ENCODE data around the gene HIGD1B.

Gene HIGD1B

DNA sequence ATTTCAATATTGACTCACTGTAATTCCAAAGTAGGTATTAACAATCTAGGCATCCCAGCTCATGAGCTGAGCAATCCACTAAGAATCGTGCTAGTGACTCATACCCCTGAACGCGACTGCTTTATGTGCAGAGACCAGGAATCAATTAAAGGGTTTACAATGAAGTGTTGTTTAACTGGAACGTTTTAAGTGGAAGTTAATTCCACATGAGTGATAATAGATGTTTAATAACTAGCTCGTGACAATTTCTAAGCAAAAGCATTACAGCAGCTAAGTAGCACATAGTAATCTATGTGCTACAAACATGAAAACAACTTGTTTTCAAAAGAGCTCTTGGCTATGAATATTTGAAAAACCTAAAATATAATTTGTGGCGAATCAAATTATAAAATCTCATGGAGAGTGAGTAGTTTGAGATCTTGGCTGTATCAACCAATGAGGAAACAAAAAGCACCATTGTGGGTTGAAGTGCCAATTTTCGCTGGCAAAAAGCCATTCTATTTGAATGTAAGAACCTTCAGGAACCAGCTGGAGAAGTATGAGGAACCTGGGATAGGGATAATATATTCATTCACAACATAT lies 27.0 kb upstream of the HIGD1B start (continued):
- TF ChIP-seq, protein P1, sequence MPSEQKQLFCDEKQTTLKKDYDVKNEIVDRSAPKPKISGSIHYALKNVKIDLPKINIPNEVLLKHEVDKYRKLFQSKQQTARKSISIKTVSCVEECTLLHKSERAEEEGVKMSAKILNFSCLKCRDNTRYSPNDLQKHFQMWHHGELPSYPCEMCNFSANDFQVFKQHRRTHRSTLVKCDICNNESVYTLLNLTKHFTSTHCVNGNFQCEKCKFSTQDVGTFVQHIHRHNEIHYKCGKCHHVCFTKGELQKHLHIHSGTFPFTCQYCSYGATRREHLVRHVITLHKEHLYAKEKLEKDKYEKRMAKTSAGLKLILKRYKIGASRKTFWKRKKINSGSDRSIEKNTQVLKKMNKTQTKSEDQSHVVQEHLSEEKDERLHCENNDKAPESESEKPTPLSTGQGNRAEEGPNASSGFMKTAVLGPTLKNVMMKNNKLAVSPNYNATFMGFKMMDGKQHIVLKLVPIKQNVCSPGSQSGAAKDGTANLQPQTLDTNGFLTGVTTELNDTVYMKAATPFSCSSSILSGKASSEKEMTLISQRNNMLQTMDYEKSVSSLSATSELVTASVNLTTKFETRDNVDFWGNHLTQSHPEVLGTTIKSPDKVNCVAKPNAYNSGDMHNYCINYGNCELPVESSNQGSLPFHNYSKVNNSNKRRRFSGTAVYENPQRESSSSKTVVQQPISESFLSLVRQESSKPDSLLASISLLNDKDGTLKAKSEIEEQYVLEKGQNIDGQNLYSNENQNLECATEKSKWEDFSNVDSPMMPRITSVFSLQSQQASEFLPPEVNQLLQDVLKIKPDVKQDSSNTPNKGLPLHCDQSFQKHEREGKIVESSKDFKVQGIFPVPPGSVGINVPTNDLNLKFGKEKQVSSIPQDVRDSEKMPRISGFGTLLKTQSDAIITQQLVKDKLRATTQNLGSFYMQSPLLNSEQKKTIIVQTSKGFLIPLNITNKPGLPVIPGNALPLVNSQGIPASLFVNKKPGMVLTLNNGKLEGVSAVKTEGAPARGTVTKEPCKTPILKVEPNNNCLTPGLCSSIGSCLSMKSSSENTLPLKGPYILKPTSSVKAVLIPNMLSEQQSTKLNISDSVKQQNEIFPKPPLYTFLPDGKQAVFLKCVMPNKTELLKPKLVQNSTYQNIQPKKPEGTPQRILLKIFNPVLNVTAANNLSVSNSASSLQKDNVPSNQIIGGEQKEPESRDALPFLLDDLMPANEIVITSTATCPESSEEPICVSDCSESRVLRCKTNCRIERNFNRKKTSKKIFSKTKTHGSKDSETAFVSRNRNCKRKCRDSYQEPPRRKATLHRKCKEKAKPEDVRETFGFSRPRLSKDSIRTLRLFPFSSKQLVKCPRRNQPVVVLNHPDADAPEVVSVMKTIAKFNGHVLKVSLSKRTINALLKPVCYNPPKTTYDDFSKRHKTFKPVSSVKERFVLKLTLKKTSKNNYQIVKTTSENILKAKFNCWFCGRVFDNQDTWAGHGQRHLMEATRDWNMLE (tag by site-specific recombination; conservative IDR thresholded peaks at IDR 0.05; ENCODE audit: low read depth), result peak; percentile 22; the same call in 1 of the 2 replicates
- TF ChIP-seq, protein P2, sequence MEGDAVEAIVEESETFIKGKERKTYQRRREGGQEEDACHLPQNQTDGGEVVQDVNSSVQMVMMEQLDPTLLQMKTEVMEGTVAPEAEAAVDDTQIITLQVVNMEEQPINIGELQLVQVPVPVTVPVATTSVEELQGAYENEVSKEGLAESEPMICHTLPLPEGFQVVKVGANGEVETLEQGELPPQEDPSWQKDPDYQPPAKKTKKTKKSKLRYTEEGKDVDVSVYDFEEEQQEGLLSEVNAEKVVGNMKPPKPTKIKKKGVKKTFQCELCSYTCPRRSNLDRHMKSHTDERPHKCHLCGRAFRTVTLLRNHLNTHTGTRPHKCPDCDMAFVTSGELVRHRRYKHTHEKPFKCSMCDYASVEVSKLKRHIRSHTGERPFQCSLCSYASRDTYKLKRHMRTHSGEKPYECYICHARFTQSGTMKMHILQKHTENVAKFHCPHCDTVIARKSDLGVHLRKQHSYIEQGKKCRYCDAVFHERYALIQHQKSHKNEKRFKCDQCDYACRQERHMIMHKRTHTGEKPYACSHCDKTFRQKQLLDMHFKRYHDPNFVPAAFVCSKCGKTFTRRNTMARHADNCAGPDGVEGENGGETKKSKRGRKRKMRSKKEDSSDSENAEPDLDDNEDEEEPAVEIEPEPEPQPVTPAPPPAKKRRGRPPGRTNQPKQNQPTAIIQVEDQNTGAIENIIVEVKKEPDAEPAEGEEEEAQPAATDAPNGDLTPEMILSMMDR (tag by site-specific recombination; IDR thresholded peaks at IDR 0.05), result no peak
- TF ChIP-seq, protein P3, sequence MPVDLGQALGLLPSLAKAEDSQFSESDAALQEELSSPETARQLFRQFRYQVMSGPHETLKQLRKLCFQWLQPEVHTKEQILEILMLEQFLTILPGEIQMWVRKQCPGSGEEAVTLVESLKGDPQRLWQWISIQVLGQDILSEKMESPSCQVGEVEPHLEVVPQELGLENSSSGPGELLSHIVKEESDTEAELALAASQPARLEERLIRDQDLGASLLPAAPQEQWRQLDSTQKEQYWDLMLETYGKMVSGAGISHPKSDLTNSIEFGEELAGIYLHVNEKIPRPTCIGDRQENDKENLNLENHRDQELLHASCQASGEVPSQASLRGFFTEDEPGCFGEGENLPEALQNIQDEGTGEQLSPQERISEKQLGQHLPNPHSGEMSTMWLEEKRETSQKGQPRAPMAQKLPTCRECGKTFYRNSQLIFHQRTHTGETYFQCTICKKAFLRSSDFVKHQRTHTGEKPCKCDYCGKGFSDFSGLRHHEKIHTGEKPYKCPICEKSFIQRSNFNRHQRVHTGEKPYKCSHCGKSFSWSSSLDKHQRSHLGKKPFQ (tag by site-specific recombination; IDR thresholded peaks at IDR 0.05), result peak; percentile 52; the same call in 1 of the 2 replicates
- TF ChIP-seq PRDM1 (tag by site-specific recombination; IDR thresholded peaks at IDR 0.05) (peak; percentile 75), ZEB2 (tag by site-specific recombination; IDR thresholded peaks at IDR 0.05) (peak; percentile 98), OVOL3 (tag by site-specific recombination; IDR thresholded peaks at IDR 0.05) (peak; percentile 89), ZNF19 (tag by site-specific recombination; IDR thresholded peaks at IDR 0.05; ENCODE audit: low read depth) (no peak), ZNF777 (tag by site-specific recombination; IDR thresholded peaks at IDR 0.05; ENCODE audit: borderline replicate concordance) (no peak), ZNF76 (tag by site-specific recombination; IDR thresholded peaks at IDR 0.05; ENCODE audit: borderline replicate concordance, low read depth) (peak; percentile 63; the same call in 1 of the 2 replicates), ZNF10 (tag by site-specific recombination; IDR thresholded peaks at IDR 0.05) (peak; percentile 71; the same call in 1 of the 2 replicates), ZNF660 (tag by site-specific recombination; IDR thresholded peaks at IDR 0.05) (peak; percentile 85), ZNF121 (tag by site-specific recombination; IDR thresholded peaks at IDR 0.05) (no peak), ZNF791 (tag by site-specific recombination; IDR thresholded peaks at IDR 0.05) (no peak), KLF9 (tag by site-specific recombination; IDR thresholded peaks at IDR 0.05; ENCODE audit: low read depth) (peak; percentile 42; the same call in 1 of the 2 replicates), ZBTB21 (tag by site-specific recombination; IDR thresholded peaks at IDR 0.05) (peak; percentile 70), ZNF394 (tag by site-specific recombination; IDR thresholded peaks at IDR 0.05; ENCODE audit: borderline replicate concordance) (peak; percentile 76), WT1 (tag by site-specific recombination; IDR thresholded peaks at IDR 0.05) (peak; percentile 96), ZSCAN30 (tag by site-specific recombination; IDR thresholded peaks at IDR 0.05) (peak; percentile 90), ZNF621 (tag by site-specific recombination; IDR thresholded peaks at IDR 0.05) (no peak), ZNF202 (tag by site-specific recombination; IDR thresholded peaks at IDR 0.05; ENCODE audit: borderline replicate concordance) (no peak), ZNF571 (tag by site-specific recombination; IDR thresholded peaks at IDR 0.05) (no peak), ZNF654 (tag by site-specific recombination; IDR thresholded peaks at IDR 0.05; ENCODE audit: low read depth) (peak; percentile 26), ZNF707 (tag by site-specific recombination; IDR thresholded peaks at IDR 0.05) (no peak), ZNF366 (tag by site-specific recombination; conservative IDR thresholded peaks at IDR 0.05) (peak; percentile 95)
- TF ChIP-seq, protein P4, sequence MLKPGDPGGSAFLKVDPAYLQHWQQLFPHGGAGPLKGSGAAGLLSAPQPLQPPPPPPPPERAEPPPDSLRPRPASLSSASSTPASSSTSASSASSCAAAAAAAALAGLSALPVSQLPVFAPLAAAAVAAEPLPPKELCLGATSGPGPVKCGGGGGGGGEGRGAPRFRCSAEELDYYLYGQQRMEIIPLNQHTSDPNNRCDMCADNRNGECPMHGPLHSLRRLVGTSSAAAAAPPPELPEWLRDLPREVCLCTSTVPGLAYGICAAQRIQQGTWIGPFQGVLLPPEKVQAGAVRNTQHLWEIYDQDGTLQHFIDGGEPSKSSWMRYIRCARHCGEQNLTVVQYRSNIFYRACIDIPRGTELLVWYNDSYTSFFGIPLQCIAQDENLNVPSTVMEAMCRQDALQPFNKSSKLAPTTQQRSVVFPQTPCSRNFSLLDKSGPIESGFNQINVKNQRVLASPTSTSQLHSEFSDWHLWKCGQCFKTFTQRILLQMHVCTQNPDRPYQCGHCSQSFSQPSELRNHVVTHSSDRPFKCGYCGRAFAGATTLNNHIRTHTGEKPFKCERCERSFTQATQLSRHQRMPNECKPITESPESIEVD (tag by site-specific recombination; IDR thresholded peaks at IDR 0.05), result peak; percentile 100
- TF ChIP-seq, protein P5, sequence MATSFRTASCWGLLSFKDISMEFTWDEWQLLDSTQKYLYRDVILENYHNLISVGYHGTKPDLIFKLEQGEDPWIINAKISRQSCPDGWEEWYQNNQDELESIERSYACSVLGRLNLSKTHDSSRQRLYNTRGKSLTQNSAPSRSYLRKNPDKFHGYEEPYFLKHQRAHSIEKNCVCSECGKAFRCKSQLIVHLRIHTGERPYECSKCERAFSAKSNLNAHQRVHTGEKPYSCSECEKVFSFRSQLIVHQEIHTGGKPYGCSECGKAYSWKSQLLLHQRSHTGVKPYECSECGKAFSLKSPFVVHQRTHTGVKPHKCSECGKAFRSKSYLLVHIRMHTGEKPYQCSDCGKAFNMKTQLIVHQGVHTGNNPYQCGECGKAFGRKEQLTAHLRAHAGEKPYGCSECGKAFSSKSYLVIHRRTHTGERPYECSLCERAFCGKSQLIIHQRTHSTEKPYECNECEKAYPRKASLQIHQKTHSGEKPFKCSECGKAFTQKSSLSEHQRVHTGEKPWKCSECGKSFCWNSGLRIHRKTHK (tag by site-specific recombination; IDR thresholded peaks at IDR 0.05), result no peak
- TF ChIP-seq, protein P6, sequence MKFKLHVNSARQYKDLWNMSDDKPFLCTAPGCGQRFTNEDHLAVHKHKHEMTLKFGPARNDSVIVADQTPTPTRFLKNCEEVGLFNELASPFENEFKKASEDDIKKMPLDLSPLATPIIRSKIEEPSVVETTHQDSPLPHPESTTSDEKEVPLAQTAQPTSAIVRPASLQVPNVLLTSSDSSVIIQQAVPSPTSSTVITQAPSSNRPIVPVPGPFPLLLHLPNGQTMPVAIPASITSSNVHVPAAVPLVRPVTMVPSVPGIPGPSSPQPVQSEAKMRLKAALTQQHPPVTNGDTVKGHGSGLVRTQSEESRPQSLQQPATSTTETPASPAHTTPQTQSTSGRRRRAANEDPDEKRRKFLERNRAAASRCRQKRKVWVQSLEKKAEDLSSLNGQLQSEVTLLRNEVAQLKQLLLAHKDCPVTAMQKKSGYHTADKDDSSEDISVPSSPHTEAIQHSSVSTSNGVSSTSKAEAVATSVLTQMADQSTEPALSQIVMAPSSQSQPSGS (tag by site-specific recombination; IDR thresholded peaks at IDR 0.05; ENCODE audit: low read depth), result 0 out of 2 replicates have a peak, but pooled peaks have one; percentile 20
